Adrenal gland (tissue), 12 donors: ENCODE data around the gene CGREF1. TPM values are rescaled to one million over a fixed set of nuclear protein-coding genes. Genes with fewer than 3 reads are reported as not detected.

Source experiments
- DNase-seq, 7 donors: peaks; one replicate each; pipeline ENCODE4 v3.0.0-alpha.2; 2019 to 2020
- H3K27ac ChIP-seq, 5 donors: fragments of 200-600 bp; sonication (generic) in 4 of 5; 1 replicate in 3 of 5; 2 replicates in 2 of 5; pipeline versions ENCODE4 v1.5.1 to v1.8.0; 2016 to 2020; ENCODE audit warnings: mild to moderate bottlenecking in 1 of 5
- H3K27me3 ChIP-seq: fragments of 200-600 bp; 2 replicates; pipeline ENCODE4 v1.8.0; 2021
- H3K36me3 ChIP-seq, 2 donors: fragments of 200-600 bp; replicated peaks in 1 of 2; 1 replicate in 1 of 2; 2 replicates in 1 of 2; pipeline versions ENCODE4 v1.5.1 to v1.8.0; 2018 to 2022
- H3K4me1 ChIP-seq, 2 donors: fragments of 200-600 bp; replicated peaks in 1 of 2; 1 replicate in 1 of 2; 2 replicates in 1 of 2; pipeline versions ENCODE4 v1.5.1 to v1.8.0; 2018 to 2021
- H3K4me3 ChIP-seq, 4 donors: fragments of 200-600 bp; sonication (generic) in 3 of 4; one replicate each; pipeline ENCODE4 v1.5.1; 2016 to 2018
- H3K9me3 ChIP-seq, 3 donors: fragments of 200-600 bp; sonication (generic) in 1 of 3; replicated peaks in 1 of 3; 1 replicate in 2 of 3; 2 replicates in 1 of 3; pipeline versions ENCODE4 v1.5.1 to v1.8.0; 2016 to 2021
- POLR2A ChIP-seq, 2 donors: fragments of 450-650 bp; IDR thresholded peaks; one replicate each; pipeline ENCODE4 v1.6.1; 2017; ENCODE audit warnings: antibody characterized with exemption in 2 of 2, mild to moderate bottlenecking in 2 of 2, moderate library complexity in 1 of 2
- WGBS, 4 donors: extraction: QIAGEN DNeasy Blood & Tissue Kit in 2 of 4; methylation state at CpG; one replicate each; pipeline versions ENCODE4 v1.1.5 to v1.1.7; 2013 to 2017; 5-methylcytosine and 5-hydroxymethylcytosine counted together
- intact Hi-C, 2 donors: fragments of 100-400 bp; cut with DNase I; formaldehyde crosslinking; loops; one replicate each; pipeline versions ENCODE4 v1.14.1 to v1.15.0; 2022 to 2023
- polyA plus RNA-seq, 3 donors: library from polyadenylated mRNA; stranded (reverse); fragments of 200-250 nt in 2 of 3; fragments of 350-450 nt in 1 of 3; fragmentation: Illumina TruSeq in 1 of 3; extraction: RNeasy Lipid Tissue Mini Kit (QIAGEN cat#74804) in 1 of 3; gene quantifications; one replicate each; pipeline ENCODE4 v1.2.3, GENCODE V29; 2013 to 2014
- total RNA-seq, 9 donors: library from RNA; depleted of rRNA in 4 of 9; stranded (reverse); fragments of >200 nt in 4 of 9; fragments of 120-200 nt in 1 of 9; fragmentation: NEBNext Ultra II Directional in 1 of 9; extraction: Animal tissue kit (Norgen Biotek cat#: 25700) in 1 of 9; gene quantifications; one replicate each; pipeline versions ENCODE4 v1.1.0 to v1.2.4, GENCODE V29; 2013 to 2023
- TF ChIP-seq, protein P1 (sequence below), 6 experiments: fragments of 450-650 bp in 4 of 6; fragments of 200-600 bp in 2 of 6; sonication (generic) in 1 of 6; IDR thresholded peaks; 1 replicate in 5 of 6; 2 replicates in 1 of 6; pipeline versions ENCODE4 v1.5.1 to v1.8.0; 2016 to 2021; ENCODE audit warnings: antibody characterized with exemption in 6 of 6, mild to moderate bottlenecking in 2 of 6, moderate library complexity in 1 of 6
- donor health status: healthy with polysubstance abuse.
- donor health status: Bipolar disorder and iron deficiency.
- donor health status: DM: yes; HTN: yes; CAD: no.
- donor health status: DM: no; HTN: no; CAD: no.
- donor health status: DM: no; HTN: no; CAD: no.
- donor health status: DM: yes; HTN: yes; CAD: no.

CGREF1 gene
- total and polyA plus RNA-seq, 12 donors: 0.52 to 4.7 (median 1.3) TPM; not detected in 1

DNA sequence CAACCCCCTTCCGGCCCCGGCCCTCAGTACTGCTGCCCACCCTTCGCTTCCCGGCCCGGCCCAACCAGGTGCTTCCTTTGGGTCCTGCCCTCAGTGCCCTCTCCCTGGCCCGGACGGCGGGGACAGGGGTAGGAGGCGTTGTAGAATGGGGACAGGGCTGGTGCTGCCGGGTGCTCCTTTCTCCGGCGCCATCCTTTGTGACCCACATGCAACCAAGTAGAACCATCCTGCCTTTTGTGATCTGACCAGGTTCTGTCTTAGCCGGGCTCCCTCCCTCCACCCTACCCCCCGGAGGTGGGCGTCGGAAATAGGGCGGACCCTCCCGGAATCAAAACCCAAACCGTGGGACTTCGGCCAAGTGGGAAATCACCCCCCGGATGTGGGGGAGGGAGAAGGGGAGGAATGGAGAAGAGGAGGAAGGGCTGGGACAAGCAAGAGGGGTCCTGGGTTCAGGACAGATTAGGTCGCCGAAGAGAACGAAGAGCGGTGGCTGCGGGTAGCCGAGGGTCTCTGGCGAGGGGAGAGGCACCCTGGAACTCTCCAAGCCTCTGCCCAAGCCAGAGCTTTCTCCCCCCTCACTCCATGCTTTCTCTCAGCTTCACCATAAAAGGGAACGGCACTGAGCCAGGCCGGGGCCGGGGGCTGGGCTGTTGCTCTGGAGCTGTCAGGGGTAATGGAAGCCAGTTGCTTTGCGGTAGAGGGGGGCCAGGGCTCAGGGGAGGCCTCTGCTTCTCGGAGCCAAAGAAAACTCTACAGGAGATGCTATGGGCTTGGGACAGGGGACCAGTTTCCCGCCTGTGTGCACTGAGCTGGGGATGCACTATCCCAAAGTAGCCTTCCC lies 46.7 kb downstream of the CGREF1 start:
- peak overlapping the region in 4 of 5 donors; percentile 38 to 95 (median 84) for H3K27ac ChIP-seq
- TF ChIP-seq, protein P1, sequence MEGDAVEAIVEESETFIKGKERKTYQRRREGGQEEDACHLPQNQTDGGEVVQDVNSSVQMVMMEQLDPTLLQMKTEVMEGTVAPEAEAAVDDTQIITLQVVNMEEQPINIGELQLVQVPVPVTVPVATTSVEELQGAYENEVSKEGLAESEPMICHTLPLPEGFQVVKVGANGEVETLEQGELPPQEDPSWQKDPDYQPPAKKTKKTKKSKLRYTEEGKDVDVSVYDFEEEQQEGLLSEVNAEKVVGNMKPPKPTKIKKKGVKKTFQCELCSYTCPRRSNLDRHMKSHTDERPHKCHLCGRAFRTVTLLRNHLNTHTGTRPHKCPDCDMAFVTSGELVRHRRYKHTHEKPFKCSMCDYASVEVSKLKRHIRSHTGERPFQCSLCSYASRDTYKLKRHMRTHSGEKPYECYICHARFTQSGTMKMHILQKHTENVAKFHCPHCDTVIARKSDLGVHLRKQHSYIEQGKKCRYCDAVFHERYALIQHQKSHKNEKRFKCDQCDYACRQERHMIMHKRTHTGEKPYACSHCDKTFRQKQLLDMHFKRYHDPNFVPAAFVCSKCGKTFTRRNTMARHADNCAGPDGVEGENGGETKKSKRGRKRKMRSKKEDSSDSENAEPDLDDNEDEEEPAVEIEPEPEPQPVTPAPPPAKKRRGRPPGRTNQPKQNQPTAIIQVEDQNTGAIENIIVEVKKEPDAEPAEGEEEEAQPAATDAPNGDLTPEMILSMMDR (IDR thresholded peaks at IDR 0.05): no peak
- no peak for TF ChIP-seq POLR2A (IDR thresholded peaks at IDR 0.05)
- WGBS, 4 donors: 5 to 10% (median 8%) methylated on average over 26 to 34 of the region's 34 CpGs
- no peaks in the 10 kb centered on the region for H3K9me3 ChIP-seq
- intact Hi-C loops: no loop called here
- H3K27me3 ChIP-seq: no peaks in the 10 kb centered on the region
- peak in 4 of 7 donors; percentile 54 to 76 (median 58) for DNase-seq
- peaks cover 0 to 32% of the 10 kb centered on the region in 2 donors for H3K36me3 ChIP-seq
- H3K4me1 ChIP-seq: peaks cover 16 to 46% of the 10 kb centered on the region in 2 donors
- H3K4me3 ChIP-seq: peak overlapping the region in 3 of 4 donors; percentile 79 to 98 (median 82)

DNA sequence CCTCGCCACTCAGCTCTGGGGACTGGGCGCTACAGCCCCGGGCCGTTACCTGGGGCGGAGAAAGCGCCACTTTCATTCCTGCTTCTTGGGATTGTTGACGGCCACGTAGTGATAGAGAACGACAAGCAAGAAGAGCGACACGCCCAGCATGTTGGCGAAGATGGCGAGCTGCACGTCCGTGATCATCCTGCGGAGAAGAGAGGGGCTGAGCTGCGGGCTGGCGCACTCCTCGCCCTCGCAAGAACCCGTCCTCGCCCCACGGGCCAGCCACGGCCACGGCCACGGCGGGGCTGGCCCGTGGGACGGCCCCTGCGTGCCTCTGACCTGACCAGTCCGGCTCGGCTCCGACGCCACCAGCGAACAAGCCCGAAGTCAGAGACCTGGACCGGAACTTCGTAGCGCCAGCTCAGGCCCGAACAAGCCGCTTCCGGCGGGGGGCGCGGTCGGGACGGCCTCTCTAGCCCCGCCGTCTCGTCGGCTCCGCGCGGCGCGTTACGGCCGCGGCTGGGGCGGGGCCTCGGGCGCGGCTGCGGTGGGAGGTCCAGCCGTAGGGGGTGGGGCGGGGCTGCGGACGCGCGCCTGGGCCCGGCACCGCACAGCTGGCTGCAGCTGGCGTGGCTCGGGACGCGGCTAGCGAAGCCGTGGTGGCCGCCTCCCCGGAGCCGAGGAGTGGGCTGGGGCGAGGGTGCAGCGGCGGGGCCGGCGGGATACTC lies 47.5 kb downstream of the CGREF1 start, which contains the start of gene OST4:
TSS of gene OST4 (minus strand) at position 378 of the 713 bp plus-strand sequence.
- intact Hi-C loops: no loop called here
- Histone ChIP-seq H3K4me3 (peak within 1 kb of the TSS; percentile 79 to 98 (median 88)), H3K27me3 (no peaks in the 10 kb centered on the region), H3K27ac (peak within 1 kb of the TSS; percentile 53 to 95 (median 86)), H3K36me3 (peaks cover 0 to 32% of the 10 kb centered on the region in 2 donors), H3K9me3 (no peaks in the 10 kb centered on the region), H3K4me1 (peaks cover 16 to 46% of the 10 kb centered on the region in 2 donors)
- 0 to 1% (median 0%) methylated on average over 3 to 86 of the region's 86 CpGs for WGBS, 4 donors
- TF ChIP-seq POLR2A (IDR thresholded peaks at IDR 0.05): peak; percentile 63 to 90
- TF ChIP-seq, protein P1 (IDR thresholded peaks at IDR 0.05): peak in 1 of 6 experiments; percentile 3
- peak; percentile 93 to 97 (median 94) for DNase-seq

DNA sequence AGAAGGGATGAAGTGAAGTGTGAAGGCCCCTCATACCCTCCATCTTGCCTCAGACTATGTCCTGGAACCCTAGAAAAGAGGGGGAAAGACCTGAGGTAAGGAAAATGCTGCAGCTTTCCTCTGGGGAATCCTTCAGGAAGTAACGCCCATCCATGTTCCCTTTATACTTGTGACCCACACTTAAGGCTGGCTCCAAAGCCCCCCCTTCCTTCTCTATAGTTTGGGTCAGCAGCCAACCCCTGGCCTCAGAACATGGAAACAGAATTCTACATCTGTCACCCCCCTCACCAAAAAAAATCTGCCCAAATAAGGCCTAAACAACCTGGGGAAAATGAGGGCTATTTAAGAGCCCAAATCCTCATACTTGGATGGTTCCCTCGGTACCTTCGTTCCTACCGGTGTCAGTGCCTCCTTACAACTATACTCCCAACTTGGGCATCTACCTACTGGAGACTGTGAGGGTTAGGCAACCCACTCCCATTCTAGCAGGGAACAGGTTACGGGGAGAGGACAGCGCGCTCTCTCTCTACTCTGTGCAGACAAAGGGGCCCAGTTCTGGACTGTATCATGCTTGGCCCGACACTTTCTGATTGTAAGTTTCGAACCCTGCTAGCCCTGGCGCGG lies 48.2 kb downstream of the CGREF1 start:
- TF ChIP-seq, protein P1 (IDR thresholded peaks at IDR 0.05): no peak
- no peak for TF ChIP-seq POLR2A (IDR thresholded peaks at IDR 0.05)
- Histone ChIP-seq H3K27me3 (no peaks in the 10 kb centered on the region), H3K9me3 (no peaks in the 10 kb centered on the region), H3K27ac (peak overlapping the region; percentile 53 to 95 (median 86)), H3K36me3 (peaks cover 0 to 32% of the 10 kb centered on the region in 2 donors), H3K4me3 (peak overlapping the region; percentile 79 to 98 (median 88)), H3K4me1 (peaks cover 16 to 46% of the 10 kb centered on the region in 2 donors)
- intact Hi-C loops: no loop called here
- WGBS, 4 donors: 1 to 3% (median 2%) methylated on average over 8 to 11 of the region's 11 CpGs
- DNase-seq: no peak
